K562 (cell line): ENCODE measurements around the gene FAM24A. TPM values are rescaled to one million over a fixed set of nuclear protein-coding genes. Genes with fewer than 3 reads are reported as not detected.
A peak's percentile ranks its signal among the peaks of the same experiment; 100 is the strongest.

Experiments used
- BCL6 ChIP-seq: fragments of 250-450 bp; sonication (Bioruptor Pico); IDR thresholded peaks from 2 replicates; pipeline ENCODE4 v1.4.0; 2020
- EZH2 ChIP-seq: IDR thresholded peaks from 2 replicates; pipeline ENCODE4 v1.6.1; 2012; ENCODE audit warnings: low read depth, mild to moderate bottlenecking, inconsistent platforms, low read length, borderline replicate concordance
- FOXJ2 ChIP-seq: fragments of 200-800 bp; sonication (Bioruptor generic); IDR thresholded peaks from 2 replicates; pipeline ENCODE4 v1.6.1; 2016; ENCODE audit warnings: missing genetic modification characterization, missing compliant biosample characterization
- GABPB1 ChIP-seq: sonication (generic); formaldehyde crosslinking; IDR thresholded peaks from 2 replicates; pipeline ENCODE4 v1.8.0; 2022; ENCODE audit warnings: mild to moderate bottlenecking, missing genetic modification reagents
- KLF10 ChIP-seq: fragments of 250-450 bp; sonication (Bioruptor Pico); IDR thresholded peaks from 2 replicates; pipeline ENCODE4 v1.6.1; 2021; ENCODE audit warnings: matching md5 sums
- KLF6 ChIP-seq: fragments of 250-450 bp; sonication (Bioruptor Pico); IDR thresholded peaks from 2 replicates; pipeline ENCODE4 v1.4.0; 2020; ENCODE audit warnings: mild to moderate bottlenecking, moderate library complexity, borderline replicate concordance
- RCOR1 ChIP-seq, 2 experiments: IDR thresholded peaks; 2 replicates each; pipeline ENCODE4 v1.6.1; 2012; ENCODE audit warnings: low read depth in 2 of 2, low read length in 2 of 2, borderline replicate concordance in 1 of 2, improper control_type of control experiment in 1 of 2
- SLC30A9 ChIP-seq: fragments of 250-450 bp; sonication (Bioruptor Pico); IDR thresholded peaks from 2 replicates; pipeline ENCODE4 v1.8.0; 2022; ENCODE audit warnings: mild to moderate bottlenecking, moderate library complexity
- SMAD1 ChIP-seq: fragments of 150-350 bp; IDR thresholded peaks from 2 replicates; pipeline ENCODE4 v1.6.1; 2014; ENCODE audit warnings: low read length, low read depth; ENCODE audit not compliant: partially characterized antibody
- STAG1 ChIP-seq: sonication (generic); formaldehyde crosslinking; IDR thresholded peaks from 2 replicates; pipeline ENCODE4 v1.5.0; 2020; ENCODE audit warnings: missing genetic modification reagents, borderline replicate concordance
- TSC22D4 ChIP-seq: fragments of 450-650 bp; IDR thresholded peaks from 2 replicates; pipeline ENCODE4 v1.6.1; 2016; ENCODE audit warnings: missing genetic modification characterization, missing biosample characterization, control low read depth
- ZBTB17 ChIP-seq: fragments of 450-650 bp; formaldehyde crosslinking; IDR thresholded peaks from 2 replicates; pipeline ENCODE4 v1.4.0; 2020; ENCODE audit warnings: mild to moderate bottlenecking
- ZNF140 ChIP-seq: fragments of 250-450 bp; sonication (Bioruptor Pico); IDR thresholded peaks from 2 replicates; pipeline ENCODE4 v1.8.0; 2021; ENCODE audit warnings: moderate library complexity, mild to moderate bottlenecking, inconsistent platforms
- ZNF175 ChIP-seq: fragments of 200-800 bp; sonication (Bioruptor generic); IDR thresholded peaks from 2 replicates; pipeline ENCODE4 v1.6.1; 2016; ENCODE audit warnings: low read depth, mild to moderate bottlenecking, missing genetic modification characterization, missing compliant biosample characterization
- polyA plus RNA-seq, 8 experiments: library from polyadenylated mRNA; depleted of rRNA in 4 of 8; stranded (reverse) in 5 of 8; unstranded in 3 of 8; fragments of >200 nt; fragmentation: Nextera tagmentation in 2 of 8; fragmentation: Illumina TruSeq in 1 of 8; extraction: Ambion mirVana in 2 of 8; extraction: Trizol in 1 of 8; gene quantifications; 2 replicates each; pipeline versions ENCODE4 v1.2.1 to v1.2.3, GENCODE V29; 2011 to 2014; ENCODE audit warnings: inconsistent platforms in 1 of 8, missing spikeins in 1 of 8
- total RNA-seq, 7 experiments: library from RNA; depleted of rRNA in 6 of 7; stranded (reverse); fragments of >200 nt in 6 of 7; fragmentation: Illumina TruSeq in 2 of 7; extraction: Trizol in 2 of 7; gene quantifications; 2 replicates each; pipeline versions ENCODE4 v1.2.1 to v1.2.3, GENCODE V29; 2011 to 2021; ENCODE audit warnings: low replicate concordance in 1 of 7
- TF ChIP-seq, protein P1 (sequence below): fragments of 200-800 bp; sonication (Bioruptor generic); IDR thresholded peaks from 2 replicates; pipeline ENCODE4 v1.6.1; 2017; ENCODE audit warnings: missing genetic modification characterization, missing compliant biosample characterization
- TF ChIP-seq, protein P2 (sequence below): sonication (generic); formaldehyde crosslinking; IDR thresholded peaks from 2 replicates; pipeline ENCODE4 v1.8.0; 2023; ENCODE audit warnings: missing genetic modification reagents, mild to moderate bottlenecking, borderline replicate concordance

Gene FAM24A
- total and polyA plus RNA-seq, 9 of the 15 experiments (the other 6 are each of a cell fraction or from before 2014, with no cell fraction given): not detected

DNA sequence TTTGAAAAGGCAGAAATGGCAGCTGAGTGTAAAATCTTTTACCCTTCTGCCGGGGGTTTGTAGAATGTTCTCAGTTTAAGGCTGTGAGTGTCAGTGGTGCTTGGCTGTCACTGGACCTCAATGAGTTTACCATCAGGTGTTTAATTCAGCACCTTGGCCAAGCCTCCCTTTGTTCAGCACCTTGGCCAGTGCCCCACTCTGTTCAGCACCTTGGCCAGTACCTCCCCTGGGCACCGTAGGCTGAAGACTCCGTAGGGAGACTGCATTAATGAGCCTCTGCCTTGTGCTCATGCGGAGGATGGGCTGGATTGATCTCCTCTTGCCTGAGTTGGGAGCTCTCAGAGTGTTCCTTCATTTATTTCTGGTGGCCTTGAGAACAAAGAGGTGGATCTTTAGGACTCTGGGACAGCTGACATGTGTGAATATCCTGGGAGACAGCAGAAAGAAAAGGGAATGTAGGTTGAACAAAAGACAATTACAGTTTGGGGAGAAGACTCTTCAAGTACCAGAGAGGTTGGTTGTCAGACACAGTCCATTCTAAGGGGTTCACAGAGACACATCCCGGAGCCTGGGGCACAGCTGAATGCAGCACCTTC lies 1.6 kb downstream of the FAM24A start (continued):
- TF ChIP-seq, protein P1, sequence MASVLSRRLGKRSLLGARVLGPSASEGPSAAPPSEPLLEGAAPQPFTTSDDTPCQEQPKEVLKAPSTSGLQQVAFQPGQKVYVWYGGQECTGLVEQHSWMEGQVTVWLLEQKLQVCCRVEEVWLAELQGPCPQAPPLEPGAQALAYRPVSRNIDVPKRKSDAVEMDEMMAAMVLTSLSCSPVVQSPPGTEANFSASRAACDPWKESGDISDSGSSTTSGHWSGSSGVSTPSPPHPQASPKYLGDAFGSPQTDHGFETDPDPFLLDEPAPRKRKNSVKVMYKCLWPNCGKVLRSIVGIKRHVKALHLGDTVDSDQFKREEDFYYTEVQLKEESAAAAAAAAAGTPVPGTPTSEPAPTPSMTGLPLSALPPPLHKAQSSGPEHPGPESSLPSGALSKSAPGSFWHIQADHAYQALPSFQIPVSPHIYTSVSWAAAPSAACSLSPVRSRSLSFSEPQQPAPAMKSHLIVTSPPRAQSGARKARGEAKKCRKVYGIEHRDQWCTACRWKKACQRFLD: peak; percentile 97
- TF ChIP-seq GABPB1 (CRISPR knock-in tag) (peak; percentile 87), SMAD1 (no peak), FOXJ2 (tag) (0 out of 2 replicates have a peak, but pooled peaks have one; percentile 70), SLC30A9 (CRISPR knock-in tag) (no peak), ZNF175 (peak; percentile 90), KLF6 (CRISPR knock-in tag) (0 out of 2 replicates have a peak, but pooled peaks have one; percentile 54), STAG1 (peak; percentile 94), BCL6 (CRISPR knock-in tag) (0 out of 2 replicates have a peak, but pooled peaks have one; percentile 37), ZBTB17 (CRISPR knock-in tag) (no peak), KLF10 (no peak), TSC22D4 (no peak), EZH2 (no peak), ZNF140 (no peak), RCOR1 (IDR thresholded peaks at IDR 0.05; ENCODE audit: borderline replicate concordance in 1 of 2, low read depth in 2 of 2, low read length in 2 of 2) (peak in 1 of 2 experiments; percentile 96; a peak in 2 of 4 replicates)
- TF ChIP-seq, protein P2, sequence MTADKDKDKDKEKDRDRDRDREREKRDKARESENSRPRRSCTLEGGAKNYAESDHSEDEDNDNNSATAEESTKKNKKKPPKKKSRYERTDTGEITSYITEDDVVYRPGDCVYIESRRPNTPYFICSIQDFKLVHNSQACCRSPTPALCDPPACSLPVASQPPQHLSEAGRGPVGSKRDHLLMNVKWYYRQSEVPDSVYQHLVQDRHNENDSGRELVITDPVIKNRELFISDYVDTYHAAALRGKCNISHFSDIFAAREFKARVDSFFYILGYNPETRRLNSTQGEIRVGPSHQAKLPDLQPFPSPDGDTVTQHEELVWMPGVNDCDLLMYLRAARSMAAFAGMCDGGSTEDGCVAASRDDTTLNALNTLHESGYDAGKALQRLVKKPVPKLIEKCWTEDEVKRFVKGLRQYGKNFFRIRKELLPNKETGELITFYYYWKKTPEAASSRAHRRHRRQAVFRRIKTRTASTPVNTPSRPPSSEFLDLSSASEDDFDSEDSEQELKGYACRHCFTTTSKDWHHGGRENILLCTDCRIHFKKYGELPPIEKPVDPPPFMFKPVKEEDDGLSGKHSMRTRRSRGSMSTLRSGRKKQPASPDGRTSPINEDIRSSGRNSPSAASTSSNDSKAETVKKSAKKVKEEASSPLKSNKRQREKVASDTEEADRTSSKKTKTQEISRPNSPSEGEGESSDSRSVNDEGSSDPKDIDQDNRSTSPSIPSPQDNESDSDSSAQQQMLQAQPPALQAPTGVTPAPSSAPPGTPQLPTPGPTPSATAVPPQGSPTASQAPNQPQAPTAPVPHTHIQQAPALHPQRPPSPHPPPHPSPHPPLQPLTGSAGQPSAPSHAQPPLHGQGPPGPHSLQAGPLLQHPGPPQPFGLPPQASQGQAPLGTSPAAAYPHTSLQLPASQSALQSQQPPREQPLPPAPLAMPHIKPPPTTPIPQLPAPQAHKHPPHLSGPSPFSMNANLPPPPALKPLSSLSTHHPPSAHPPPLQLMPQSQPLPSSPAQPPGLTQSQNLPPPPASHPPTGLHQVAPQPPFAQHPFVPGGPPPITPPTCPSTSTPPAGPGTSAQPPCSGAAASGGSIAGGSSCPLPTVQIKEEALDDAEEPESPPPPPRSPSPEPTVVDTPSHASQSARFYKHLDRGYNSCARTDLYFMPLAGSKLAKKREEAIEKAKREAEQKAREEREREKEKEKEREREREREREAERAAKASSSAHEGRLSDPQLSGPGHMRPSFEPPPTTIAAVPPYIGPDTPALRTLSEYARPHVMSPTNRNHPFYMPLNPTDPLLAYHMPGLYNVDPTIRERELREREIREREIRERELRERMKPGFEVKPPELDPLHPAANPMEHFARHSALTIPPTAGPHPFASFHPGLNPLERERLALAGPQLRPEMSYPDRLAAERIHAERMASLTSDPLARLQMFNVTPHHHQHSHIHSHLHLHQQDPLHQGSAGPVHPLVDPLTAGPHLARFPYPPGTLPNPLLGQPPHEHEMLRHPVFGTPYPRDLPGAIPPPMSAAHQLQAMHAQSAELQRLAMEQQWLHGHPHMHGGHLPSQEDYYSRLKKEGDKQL (CRISPR knock-in tag): peak; percentile 98
